HepG2 (cell line): ENCODE measurements around the gene LRRN4CL. TPM values are rescaled to one million over a fixed set of nuclear protein-coding genes. Genes with fewer than 3 reads are reported as not detected.

ENCODE experiments used
- CEBPB ChIP-seq: IDR thresholded peaks from 2 replicates; pipeline ENCODE4 v1.6.1; 2011; ENCODE audit warnings: low read depth, low read length, improper control_type of control experiment, borderline replicate concordance
- EHMT2 ChIP-seq: fragments of 200-600 bp; sonication (generic); IDR thresholded peaks from 2 replicates; pipeline ENCODE4 v1.7.0; 2017; ENCODE audit warnings: antibody characterized with exemption, low read depth, low read length, borderline replicate concordance
- IKZF1 ChIP-seq: fragments of 450-650 bp; IDR thresholded peaks from 2 replicates; pipeline ENCODE4 v1.7.1; 2016
- IRF9 ChIP-seq: sonication (generic); formaldehyde crosslinking; IDR thresholded peaks from 2 replicates; pipeline ENCODE4 v1.8.0; 2022; ENCODE audit warnings: missing genetic modification reagents, mild to moderate bottlenecking, borderline replicate concordance
- POLR2AphosphoS5 ChIP-seq: IDR thresholded peaks from 2 replicates; pipeline ENCODE4 v1.6.1; 2012; ENCODE audit warnings: low read depth, low read length
- SALL1 ChIP-seq: sonication (generic); formaldehyde crosslinking; IDR thresholded peaks from 2 replicates; pipeline ENCODE4 v1.8.0; 2022; ENCODE audit warnings: mild to moderate bottlenecking, missing genetic modification reagents
- TBX2 ChIP-seq: sonication (generic); formaldehyde crosslinking; IDR thresholded peaks from 2 replicates; pipeline ENCODE4 v1.5.0; 2020; ENCODE audit warnings: missing genetic modification reagents, mild to moderate bottlenecking, borderline replicate concordance
- TP53 ChIP-seq: sonication (generic); formaldehyde crosslinking; conservative IDR thresholded peaks from 2 replicates; pipeline ENCODE4 v1.4.0; 2020; ENCODE audit warnings: missing genetic modification reagents
- ZBTB7B ChIP-seq: sonication (generic); formaldehyde crosslinking; IDR thresholded peaks from 2 replicates; pipeline ENCODE4 v1.4.0; 2020; ENCODE audit warnings: missing genetic modification reagents
- ZMAT3 ChIP-seq: sonication (generic); formaldehyde crosslinking; conservative IDR thresholded peaks from 2 replicates; pipeline ENCODE4 v1.7.0; 2021; ENCODE audit warnings: missing genetic modification reagents
- ZNF143 ChIP-seq: sonication (generic); formaldehyde crosslinking; IDR thresholded peaks from 2 replicates; pipeline ENCODE4 v1.4.0; 2020; ENCODE audit warnings: missing genetic modification reagents
- ZNF260 ChIP-seq: sonication (generic); formaldehyde crosslinking; IDR thresholded peaks from 2 replicates; pipeline ENCODE4 v1.4.0; 2020; ENCODE audit warnings: missing genetic modification reagents, low read depth, mild to moderate bottlenecking, borderline replicate concordance
- ZNF496 ChIP-seq: sonication (generic); formaldehyde crosslinking; IDR thresholded peaks from 2 replicates; pipeline ENCODE4 v1.8.1; 2023; ENCODE audit warnings: mild to moderate bottlenecking, moderate library complexity, missing genetic modification reagents; ENCODE audit not compliant: insufficient replicate concordance
- ZNF7 ChIP-seq: IDR thresholded peaks from 2 replicates; pipeline ENCODE4 v1.6.1; 2016; ENCODE audit warnings: missing biosample characterization, missing genetic modification reagents
- polyA plus RNA-seq, 8 experiments: library from polyadenylated mRNA; depleted of rRNA in 3 of 8; stranded (reverse) in 7 of 8; unstranded in 1 of 8; fragments of >200 nt; fragmentation: Illumina TruSeq in 4 of 8; extraction: Trizol in 4 of 8; gene quantifications; 2 replicates each; pipeline versions ENCODE4 v1.2.1 to v1.2.3, GENCODE V29; 2011 to 2016; ENCODE audit warnings: low read depth in 4 of 8, missing spikeins in 1 of 8, mixed read lengths in 1 of 8; ENCODE audit not compliant: insufficient read depth in 1 of 8
- total RNA-seq, 5 experiments: library from RNA; depleted of rRNA; stranded (reverse); fragments of >200 nt; fragmentation: Illumina TruSeq; extraction: Trizol; gene quantifications; 2 replicates each; pipeline ENCODE4 v1.2.3, GENCODE V29; 2016; ENCODE audit warnings: low read depth in 1 of 5
- TF ChIP-seq, protein P1 (sequence below), 2 experiments: fragments of 450-650 bp in 1 of 2; sonication (generic) in 1 of 2; formaldehyde crosslinking in 1 of 2; IDR thresholded peaks; 2 replicates each; pipeline versions ENCODE4 v1.6.1 to v1.8.0; 2016 to 2022; ENCODE audit warnings: antibody characterized with exemption in 1 of 2, mild to moderate bottlenecking in 1 of 2, missing genetic modification reagents in 1 of 2
- TF ChIP-seq, protein P2 (sequence below): sonication (generic); formaldehyde crosslinking; IDR thresholded peaks from 2 replicates; pipeline ENCODE4 v1.8.0; 2022; ENCODE audit warnings: mild to moderate bottlenecking, missing genetic modification reagents, moderate library complexity

LRRN4CL gene
- total and polyA plus RNA-seq, 2 of the 13 experiments (the other 11 are each of a cell fraction or from before 2014, with no cell fraction given), result 0.11 TPM; not detected in 1

DNA sequence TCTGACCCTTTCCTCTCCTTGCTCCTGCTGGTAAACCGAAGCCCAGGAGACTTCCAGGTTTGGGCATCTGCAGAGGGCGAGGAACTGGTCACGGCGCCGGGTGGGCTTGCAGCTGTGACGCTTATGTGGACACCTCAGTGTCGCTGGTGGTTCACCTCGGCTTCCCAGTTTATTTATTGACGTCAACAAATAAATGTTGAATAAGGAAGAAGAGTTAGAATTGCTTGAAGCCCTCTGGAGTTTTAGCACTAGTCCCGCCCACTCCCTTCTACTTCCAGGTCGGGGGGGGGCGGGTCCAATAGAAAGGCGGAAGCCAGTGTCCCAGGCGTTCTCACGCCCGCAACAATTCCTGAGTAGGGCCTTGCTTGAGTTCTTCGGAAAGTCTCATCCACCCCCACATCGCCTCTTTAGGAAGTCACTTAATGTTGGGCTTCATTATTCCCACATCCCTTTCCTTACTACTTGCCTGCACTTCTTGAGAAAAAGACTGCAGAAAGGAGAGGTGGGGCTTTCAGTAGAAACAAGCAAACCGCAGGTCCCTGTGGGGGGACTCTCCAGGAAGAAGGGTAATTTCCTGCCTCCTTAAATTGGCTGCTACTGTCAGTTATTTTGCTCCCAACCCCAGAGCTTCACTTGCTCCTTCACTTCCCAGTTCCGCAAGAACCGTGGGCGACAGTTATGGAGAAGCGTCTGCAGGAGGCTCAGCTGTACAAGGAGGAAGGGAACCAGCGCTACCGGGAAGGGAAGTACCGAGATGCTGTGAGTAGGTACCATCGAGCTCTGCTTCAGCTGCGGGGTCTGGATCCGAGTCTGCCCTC, 39.0 kb upstream of the LRRN4CL start, which contains the start of gene TTC9C (continued):
- TF ChIP-seq ZNF260 (no peak), EHMT2 (no peak), IKZF1 (no peak), SALL1 (peak; percentile 49), CEBPB (no peak), ZMAT3 (CRISPR knock-in tag) (no peak), IRF9 (CRISPR knock-in tag) (peak; percentile 37; the same call in 1 of the 2 replicates), ZBTB7B (CRISPR knock-in tag) (no peak), POLR2AphosphoS5 (peak; percentile 79), TBX2 (CRISPR knock-in tag) (no peak; the same call in 1 of the 2 replicates), ZNF7 (CRISPR knock-in tag) (no peak), ZNF496 (no peak), TP53 (CRISPR knock-in tag) (0 out of 2 replicates have a peak, but pooled peaks have one; percentile 37), ZNF143 (CRISPR knock-in tag) (peak; percentile 45; the same call in 1 of the 2 replicates)
- TF ChIP-seq, protein P1, sequence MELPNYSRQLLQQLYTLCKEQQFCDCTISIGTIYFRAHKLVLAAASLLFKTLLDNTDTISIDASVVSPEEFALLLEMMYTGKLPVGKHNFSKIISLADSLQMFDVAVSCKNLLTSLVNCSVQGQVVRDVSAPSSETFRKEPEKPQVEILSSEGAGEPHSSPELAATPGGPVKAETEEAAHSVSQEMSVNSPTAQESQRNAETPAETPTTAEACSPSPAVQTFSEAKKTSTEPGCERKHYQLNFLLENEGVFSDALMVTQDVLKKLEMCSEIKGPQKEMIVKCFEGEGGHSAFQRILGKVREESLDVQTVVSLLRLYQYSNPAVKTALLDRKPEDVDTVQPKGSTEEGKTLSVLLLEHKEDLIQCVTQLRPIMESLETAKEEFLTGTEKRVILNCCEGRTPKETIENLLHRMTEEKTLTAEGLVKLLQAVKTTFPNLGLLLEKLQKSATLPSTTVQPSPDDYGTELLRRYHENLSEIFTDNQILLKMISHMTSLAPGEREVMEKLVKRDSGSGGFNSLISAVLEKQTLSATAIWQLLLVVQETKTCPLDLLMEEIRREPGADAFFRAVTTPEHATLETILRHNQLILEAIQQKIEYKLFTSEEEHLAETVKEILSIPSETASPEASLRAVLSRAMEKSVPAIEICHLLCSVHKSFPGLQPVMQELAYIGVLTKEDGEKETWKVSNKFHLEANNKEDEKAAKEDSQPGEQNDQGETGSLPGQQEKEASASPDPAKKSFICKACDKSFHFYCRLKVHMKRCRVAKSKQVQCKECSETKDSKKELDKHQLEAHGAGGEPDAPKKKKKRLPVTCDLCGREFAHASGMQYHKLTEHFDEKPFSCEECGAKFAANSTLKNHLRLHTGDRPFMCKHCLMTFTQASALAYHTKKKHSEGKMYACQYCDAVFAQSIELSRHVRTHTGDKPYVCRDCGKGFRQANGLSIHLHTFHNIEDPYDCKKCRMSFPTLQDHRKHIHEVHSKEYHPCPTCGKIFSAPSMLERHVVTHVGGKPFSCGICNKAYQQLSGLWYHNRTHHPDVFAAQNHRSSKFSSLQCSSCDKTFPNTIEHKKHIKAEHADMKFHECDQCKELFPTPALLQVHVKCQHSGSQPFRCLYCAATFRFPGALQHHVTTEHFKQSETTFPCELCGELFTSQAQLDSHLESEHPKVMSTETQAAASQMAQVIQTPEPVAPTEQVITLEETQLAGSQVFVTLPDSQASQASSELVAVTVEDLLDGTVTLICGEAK (IDR thresholded peaks at IDR 0.05), result 0 out of 2 replicates have a peak, but pooled peaks have one; percentile 18
- TF ChIP-seq, protein P1 (CRISPR knock-in tag; IDR thresholded peaks at IDR 0.05), result no peak
- TF ChIP-seq, protein P2, sequence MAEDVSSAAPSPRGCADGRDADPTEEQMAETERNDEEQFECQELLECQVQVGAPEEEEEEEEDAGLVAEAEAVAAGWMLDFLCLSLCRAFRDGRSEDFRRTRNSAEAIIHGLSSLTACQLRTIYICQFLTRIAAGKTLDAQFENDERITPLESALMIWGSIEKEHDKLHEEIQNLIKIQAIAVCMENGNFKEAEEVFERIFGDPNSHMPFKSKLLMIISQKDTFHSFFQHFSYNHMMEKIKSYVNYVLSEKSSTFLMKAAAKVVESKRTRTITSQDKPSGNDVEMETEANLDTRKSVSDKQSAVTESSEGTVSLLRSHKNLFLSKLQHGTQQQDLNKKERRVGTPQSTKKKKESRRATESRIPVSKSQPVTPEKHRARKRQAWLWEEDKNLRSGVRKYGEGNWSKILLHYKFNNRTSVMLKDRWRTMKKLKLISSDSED (CRISPR knock-in tag), result no peak
